GM19395 (cell line): ENCODE data around the gene BPNT1.
A peak's percentile ranks its signal among the peaks of the same experiment; 100 is the strongest.
"Not testable (repeated sequence)": the region's sequence is repeated elsewhere in the genome, so short reads cannot be mapped to it uniquely, and the experiment has no call there.

Source experiments
- ATAC-seq: cut with Tn5 transposase; IDR thresholded peaks from one replicate; pipeline ENCODE4 v1.9.1; 2021; ENCODE audit warnings: mild to moderate bottlenecking, moderate library complexity; ENCODE audit not compliant: unreplicated experiment

Gene BPNT1

DNA sequence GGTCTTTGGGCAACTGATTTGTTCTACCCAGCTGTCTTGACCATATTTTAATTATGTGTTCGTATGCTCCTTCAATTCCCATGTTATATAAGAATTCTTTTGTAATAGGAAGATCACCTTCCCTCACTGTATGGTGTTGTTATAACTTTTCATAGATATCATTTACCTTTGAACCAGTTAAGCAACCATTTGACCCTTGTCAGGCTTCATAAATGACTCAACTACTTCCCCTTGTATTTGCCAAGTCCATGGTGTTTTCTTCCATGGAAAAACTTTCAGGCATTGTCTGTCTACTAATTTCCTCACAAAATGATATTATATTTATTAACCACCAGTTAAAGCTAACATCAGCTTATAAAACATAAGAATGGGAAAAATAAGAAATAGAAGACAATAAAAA, 5.1 kb downstream of the BPNT1 start:
- no peak for ATAC-seq

DNA sequence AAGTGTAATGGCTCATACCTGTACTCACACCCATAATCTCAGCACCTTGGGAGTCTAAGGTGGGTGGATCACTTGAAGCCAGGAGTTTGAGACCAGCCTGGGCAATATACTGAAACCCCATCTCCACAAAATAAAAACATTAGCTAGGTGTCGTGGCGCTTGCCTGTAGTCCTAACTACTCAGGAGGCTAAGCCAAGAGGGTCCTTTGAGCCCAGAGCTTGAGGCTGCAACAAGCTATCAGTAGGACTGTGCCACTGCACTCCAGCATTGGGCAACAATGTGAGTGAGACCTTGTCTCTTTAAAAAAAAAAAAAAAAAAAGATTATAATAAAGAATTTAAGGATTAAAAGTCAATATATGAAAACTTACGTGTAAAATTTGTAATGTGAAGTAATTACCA, 11.7 kb downstream of the BPNT1 start:
- ATAC-seq, result no peak

- ATAC-seq, result no peak
Observed at GRCh38 chr1:220076861-220077762, 12.5 kb downstream of the BPNT1 start.

GRCh38 chr1:220067269-220068204, 22.1 kb downstream of the BPNT1 start:
- no peak for ATAC-seq

DNA sequence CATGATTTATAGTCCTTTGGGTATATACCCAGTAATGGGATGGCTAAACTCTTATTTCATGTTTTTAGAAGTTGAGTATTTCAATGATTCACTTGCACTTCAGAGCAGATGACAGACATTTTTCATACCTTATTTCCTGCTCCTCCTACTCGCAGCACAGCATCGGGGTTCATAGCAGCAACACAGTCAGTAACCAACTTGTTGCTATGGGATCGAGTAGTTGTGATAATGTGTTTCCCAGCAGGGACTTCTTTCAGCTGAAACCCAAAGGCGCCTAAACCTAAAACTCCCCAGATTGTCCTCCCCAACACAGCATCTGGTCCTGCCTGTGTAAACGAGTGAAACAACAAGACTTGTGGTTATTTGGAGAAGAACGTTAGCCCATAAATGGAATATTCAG, 27.0 kb downstream of the BPNT1 start:
- no peak for ATAC-seq

- no peak for ATAC-seq
Observed at GRCh38 chr1:220060876-220061275, 28.7 kb downstream of the BPNT1 start.

GRCh38 chr1:220056374-220056773, 33.2 kb downstream of the BPNT1 start:
- ATAC-seq, result no peak

- ATAC-seq, result peak; percentile 98
Observed at GRCh38 chr1:220046052-220046930, 43.3 kb downstream of the BPNT1 start, which contains the start of gene EPRS1. Gene EPRS1 (minus strand): TSS chr1:220046505. CDS start chr1:220046388, 117 bp downstream.

DNA sequence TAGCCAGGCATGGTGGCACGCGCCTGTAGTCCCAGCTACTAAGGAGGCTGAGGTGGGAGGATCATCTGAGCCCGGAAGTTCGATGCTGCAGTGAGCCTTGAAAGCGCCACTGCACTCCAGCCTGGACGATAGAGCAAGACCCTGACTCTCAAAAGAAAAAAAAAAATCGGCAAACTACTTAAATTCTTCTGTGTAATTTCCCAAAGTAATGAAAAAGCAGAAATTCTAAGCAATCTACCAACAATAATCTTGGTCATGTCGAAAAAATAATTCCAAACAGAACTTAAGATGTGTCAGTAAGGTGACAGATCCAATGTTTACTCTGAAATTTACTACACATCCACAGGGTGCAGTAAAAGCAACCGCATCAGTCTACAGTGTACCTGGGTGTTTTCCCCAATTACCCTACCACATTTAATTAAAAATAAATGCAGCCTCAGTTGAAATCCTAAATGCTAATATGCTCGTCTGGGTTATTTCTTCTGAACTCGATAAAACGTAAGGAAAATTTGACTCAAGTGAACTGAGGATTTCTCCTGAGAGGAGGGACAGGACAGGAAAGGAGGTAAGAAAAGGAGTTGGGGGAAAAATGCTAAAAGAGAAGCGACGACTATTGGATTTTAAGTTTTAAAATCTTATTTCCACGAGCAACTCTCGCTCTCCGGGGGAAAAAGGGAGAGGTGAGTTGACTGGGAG, 44.1 kb downstream of the BPNT1 start:
- ATAC-seq, result no peak

DNA sequence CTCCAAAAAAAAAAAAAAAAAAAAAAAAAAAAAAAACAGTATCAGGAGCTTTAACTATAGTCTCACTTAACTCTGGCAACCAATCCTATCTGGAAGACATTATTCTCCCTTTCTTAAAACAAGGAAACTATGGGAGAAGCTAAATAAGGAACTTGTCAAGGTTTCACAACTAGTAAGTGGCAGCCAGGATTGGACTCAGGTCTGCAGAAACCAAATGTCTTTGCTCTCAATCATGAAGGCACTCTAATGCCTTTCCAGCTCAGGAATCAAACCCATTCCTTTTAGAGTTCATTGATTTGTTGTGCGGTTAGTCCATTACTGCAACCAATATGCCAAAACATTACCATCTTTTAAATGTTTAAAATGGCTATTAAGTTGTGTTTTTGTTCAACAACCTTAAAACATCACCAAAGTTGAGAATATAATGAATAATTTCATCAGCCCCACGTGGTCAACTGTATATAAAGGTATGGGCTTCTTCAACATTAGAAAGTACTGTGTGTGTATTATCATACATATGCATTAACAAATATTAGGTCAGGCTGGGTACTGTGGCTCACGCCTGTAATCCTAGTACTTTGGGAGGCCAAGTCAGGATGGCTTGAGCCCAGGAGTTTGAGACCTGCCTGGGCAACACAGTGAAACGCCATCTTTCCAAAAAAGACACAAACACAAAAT, 44.8 kb downstream of the BPNT1 start:
- no peak for ATAC-seq

GRCh38 chr1:220043646-220044045, 45.9 kb downstream of the BPNT1 start:
- no peak for ATAC-seq

GRCh38 chr1:220040028-220040596, 49.5 kb downstream of the BPNT1 start:
- no peak for ATAC-seq

DNA sequence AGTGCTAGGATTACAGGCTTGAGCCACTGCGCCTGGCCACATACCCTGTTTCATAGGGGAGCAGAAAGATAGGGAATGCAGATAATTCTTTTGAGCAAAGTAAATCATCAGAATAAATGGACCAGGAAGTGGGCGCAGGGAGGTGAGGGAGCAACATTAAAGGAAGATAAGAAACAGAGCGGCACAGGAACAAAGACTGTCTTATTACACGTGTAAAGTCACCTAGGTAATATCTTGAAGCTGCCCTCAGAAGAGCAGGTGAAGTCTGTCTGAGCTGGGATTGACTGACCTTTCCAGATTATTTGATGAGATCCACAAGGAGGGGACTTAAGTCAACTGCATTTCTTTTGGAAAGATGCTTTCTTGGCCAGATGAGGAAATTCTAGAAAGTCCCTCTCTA, 50.9 kb downstream of the BPNT1 start:
- ATAC-seq, result no peak

GRCh38 chr1:220037810-220038209, 51.8 kb downstream of the BPNT1 start:
- not testable (repeated sequence) for ATAC-seq

DNA sequence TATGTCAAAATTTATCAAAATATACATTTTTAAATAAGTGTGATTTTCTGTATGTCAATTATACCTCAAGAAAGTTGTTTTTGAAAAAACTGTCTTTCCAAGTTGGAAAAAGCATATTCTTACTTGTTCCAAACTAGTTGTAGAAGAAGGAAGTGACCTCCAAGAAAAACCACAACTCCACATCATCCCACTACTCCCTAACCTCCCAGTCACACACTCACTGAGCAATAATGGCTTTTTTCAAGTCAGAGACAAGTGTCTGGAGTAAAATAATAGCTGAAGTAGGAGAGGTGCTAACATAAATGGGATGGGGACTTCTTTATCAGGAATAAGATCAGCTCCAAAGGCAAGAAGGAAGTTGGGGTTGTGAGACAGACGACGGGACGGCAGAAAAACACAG, 56.7 kb downstream of the BPNT1 start:
- ATAC-seq, result no peak

GRCh38 chr1:220031287-220031686, 58.3 kb downstream of the BPNT1 start:
- no peak for ATAC-seq

DNA sequence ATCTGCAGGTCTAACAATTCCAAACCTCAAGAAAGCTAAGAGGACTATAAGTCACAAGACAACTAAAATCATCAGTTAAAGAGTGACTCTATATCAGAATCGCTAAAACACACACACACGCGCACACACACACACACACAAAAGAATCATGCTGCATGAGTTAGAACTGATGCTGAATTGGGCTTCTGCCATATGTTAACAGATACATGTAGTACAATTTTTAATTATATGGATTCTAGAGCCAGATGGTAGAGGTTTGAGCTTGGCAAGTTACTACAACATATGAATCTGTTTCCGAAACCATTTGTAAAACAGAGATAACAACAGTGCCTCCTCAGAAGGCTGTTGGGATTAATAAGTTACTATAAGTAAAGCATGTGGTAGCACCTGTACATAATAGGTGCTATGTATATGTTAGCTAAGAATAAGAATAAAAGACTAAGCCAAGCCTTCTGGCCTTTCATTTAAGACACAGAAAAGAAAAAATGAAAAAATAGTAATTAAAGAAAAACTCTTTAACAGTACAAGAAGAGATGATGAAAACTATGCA, 61.2 kb downstream of the BPNT1 start:
- peak; percentile 58 for ATAC-seq

DNA sequence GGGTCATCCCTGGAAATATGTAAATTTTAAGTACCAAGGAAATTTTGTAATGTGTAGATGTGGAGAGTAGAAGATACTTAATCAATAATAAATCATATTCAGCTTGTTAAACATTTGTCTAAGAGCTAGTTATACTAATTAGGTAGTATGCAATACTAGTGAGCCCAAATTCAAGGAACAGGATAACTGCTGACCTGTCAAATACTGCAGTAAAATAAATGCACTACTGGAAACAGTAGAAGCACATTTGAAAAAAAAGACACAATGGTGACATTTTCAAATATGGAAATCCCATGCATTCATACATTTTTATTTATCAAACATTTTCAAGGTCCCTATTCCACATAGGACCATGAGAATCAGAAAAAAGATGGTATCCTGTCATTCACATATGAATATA, 70.5 kb downstream of the BPNT1 start:
- ATAC-seq, result no peak

GRCh38 chr1:220013497-220013896, 76.1 kb downstream of the BPNT1 start:
- peak; percentile 86 for ATAC-seq
